GM18520 (cell line): ENCODE results near the gene ZNF441.
"Not testable (repeated sequence)": the region's sequence is repeated elsewhere in the genome, so short reads cannot be mapped to it uniquely, and the experiment has no call there.

Experiments
- ATAC-seq: cut with Tn5 transposase; IDR thresholded peaks from one replicate; pipeline ENCODE4 v1.9.1; 2021; ENCODE audit not compliant: unreplicated experiment

The ZNF441 gene

GRCh38 chr19:11766597-11767591 is at the start of gene ZNF441:
TSS of gene ZNF441 (plus strand) at chr19:11767000. CDS start at chr19:11767194, 194 bp downstream.
- peak; percentile 74 for ATAC-seq

- ATAC-seq = no peak
Measured at GRCh38 chr19:11721681-11722080, 45.1 kb upstream of the ZNF441 start.

- no peak for ATAC-seq
Measured at GRCh38 chr19:11722414-11722813, 44.4 kb upstream of the ZNF441 start.

- no peak for ATAC-seq
Measured at GRCh38 chr19:11729586-11729985, 37.2 kb upstream of the ZNF441 start.

- ATAC-seq = no peak
Measured at GRCh38 chr19:11735375-11735774, 31.4 kb upstream of the ZNF441 start.

GRCh38 chr19:11736696-11737095 is 30.1 kb upstream of the ZNF441 start:
- no peak for ATAC-seq

- peak; percentile 18 for ATAC-seq
Measured at GRCh38 chr19:11737964-11738745, 28.6 kb upstream of the ZNF441 start.

- ATAC-seq = peak; percentile 81
Measured at GRCh38 chr19:11738746-11739620, 27.8 kb upstream of the ZNF441 start, which contains the start of gene ZNF823. TSS of gene ZNF823 (minus strand) at chr19:11738946. CDS start at chr19:11738819, 127 bp downstream.

- no peak for ATAC-seq
Measured at GRCh38 chr19:11745869-11746268, 20.9 kb upstream of the ZNF441 start.

- no peak for ATAC-seq
Measured at GRCh38 chr19:11747277-11747676, 19.5 kb upstream of the ZNF441 start.

- ATAC-seq = no peak
Measured at GRCh38 chr19:11749751-11750150, 17.0 kb upstream of the ZNF441 start.

- no peak for ATAC-seq
Measured at GRCh38 chr19:11752244-11752736, 14.5 kb upstream of the ZNF441 start.

GRCh38 chr19:11754663-11755062 is 12.1 kb upstream of the ZNF441 start:
- no peak for ATAC-seq

- ATAC-seq = no peak
Measured at GRCh38 chr19:11756965-11757364, 9.8 kb upstream of the ZNF441 start.

- no peak for ATAC-seq
Measured at GRCh38 chr19:11759805-11760204, 7.0 kb upstream of the ZNF441 start.

- no peak for ATAC-seq
Measured at GRCh38 chr19:11763117-11763516, 3.7 kb upstream of the ZNF441 start.

GRCh38 chr19:11763611-11764010 is 3.2 kb upstream of the ZNF441 start:
- no peak for ATAC-seq

GRCh38 chr19:11767633-11768133 is 883 bp downstream of the ZNF441 start:
- no peak for ATAC-seq

- ATAC-seq = no peak
Measured at GRCh38 chr19:11769995-11770394, 3.2 kb downstream of the ZNF441 start.

- ATAC-seq = not testable (repeated sequence)
Measured at GRCh38 chr19:11771520-11771919, 4.7 kb downstream of the ZNF441 start.
